ENCODE measurements around the gene FAM156A.
"Not testable (repeated sequence)": the region's sequence is repeated elsewhere in the genome, so short reads cannot be mapped to it uniquely, and the experiment has no call there.

The FAM156A gene, protein sequence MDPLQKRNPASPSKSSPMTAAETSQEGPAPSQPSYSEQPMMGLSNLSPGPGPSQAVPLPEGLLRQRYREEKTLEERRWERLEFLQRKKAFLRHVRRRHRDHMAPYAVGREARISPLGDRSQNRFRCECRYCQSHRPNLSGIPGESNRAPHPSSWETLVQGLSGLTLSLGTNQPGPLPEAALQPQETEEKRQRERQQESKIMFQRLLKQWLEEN

DNA sequence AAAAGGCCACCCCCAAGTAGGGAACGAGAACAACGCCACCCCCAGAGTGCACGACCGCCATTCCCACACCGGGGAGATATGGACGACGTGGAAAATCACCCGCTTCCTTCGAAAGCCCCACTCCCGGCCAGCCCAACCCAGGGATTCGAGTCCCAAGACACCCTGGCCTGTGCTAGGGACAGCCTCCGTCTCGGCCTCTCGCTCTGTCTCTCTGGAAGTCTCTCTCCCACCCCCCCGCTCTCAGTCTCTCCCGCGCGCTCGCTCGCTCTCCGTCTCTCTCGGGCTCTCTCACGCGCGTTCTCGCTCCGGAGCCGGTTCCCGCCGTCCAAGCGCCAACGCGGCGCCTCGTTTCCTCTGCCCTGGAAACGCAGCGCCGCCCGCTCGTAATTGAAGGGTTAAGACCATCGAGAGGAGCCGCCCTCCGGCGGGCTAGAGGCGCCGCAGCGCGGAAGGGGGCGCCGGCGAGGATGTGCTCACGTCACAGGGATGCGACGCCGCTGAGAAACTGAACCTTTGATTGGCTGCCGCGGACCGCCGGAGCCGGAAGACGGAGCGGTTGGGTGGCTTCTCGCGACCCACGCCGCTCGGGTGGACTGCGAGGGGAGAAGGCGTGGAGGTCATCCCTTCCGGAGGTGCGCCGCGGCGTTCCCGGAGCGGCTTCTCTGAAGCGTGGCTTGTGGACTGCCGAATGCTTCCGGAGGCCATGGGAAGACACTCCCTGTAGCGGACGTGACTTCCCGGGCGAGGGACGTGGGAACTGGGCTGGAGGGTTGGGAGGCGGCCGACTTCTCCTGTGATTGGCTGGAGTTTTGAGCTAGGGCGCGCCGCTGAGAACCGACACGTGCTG is at the start of gene FAM156A:
Gene FAM156A (minus strand): TSS at position 406 of the 847 bp plus-strand sequence. CDS start 9,930 bp downstream, outside the sequence.
- DNase-seq (ENCODE audit: low read depth in 2 of 2): not testable (repeated sequence)

DNA sequence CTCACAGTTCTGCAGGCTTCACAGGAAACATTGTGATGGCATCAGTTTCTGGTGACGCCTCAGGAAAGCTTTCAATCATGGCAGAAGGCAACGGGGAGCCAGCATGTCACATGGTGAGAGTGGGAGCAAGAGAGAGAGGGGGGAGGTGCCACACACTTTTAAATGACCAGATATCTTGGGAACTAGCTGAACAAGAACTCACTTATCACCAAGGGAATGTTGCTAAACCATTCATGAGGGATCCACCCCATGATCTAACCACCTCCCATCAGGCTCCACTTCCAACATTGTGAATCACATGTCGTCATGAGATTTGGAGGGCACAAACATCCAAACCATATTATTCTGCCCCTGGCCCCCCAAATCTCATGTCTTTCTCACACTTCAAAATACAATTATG is 47.0 kb upstream of the FAM156A start:
- DNase-seq (ENCODE audit: low read depth in 2 of 2): no peak

DNA sequence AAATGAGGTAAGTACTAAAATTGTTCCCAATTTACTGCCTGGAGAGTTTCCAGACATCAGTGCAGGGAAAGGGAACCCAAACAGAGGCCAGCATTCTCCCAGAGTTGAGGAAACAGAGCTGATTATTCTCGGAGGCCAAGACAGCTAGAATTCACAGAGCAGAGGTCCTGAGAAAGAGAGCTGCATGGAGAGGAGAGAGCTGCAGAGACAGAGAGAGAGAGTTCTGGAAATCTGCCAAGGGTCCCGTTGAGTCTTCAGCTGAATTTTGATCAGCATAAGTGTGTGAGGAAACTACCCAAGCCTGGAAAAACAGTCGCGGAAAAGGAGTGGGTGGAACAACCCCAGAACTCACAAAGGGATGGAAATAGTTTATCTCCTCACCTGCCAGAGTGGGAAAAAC is 46.5 kb upstream of the FAM156A start:
- DNase-seq (ENCODE audit: low read depth in 2 of 2): no peak

DNA sequence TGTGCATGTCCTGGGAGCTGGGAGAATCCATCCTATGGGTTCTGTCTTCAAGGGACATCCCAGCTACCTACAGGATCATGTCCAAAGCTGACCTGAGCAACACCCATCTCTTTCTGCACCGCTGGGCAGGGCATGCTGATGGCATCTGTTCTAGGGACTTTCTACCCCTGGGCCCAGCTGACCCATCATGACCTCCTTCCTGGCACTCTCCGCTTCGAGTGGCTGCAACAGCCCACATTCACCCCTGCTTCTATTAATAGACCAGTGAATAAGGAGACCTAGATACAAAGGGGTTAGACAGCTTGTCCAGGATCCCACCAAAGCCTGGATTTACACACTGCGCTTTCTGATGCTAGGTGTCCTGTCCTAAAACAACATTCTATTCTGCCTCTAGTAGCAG is 45.7 kb upstream of the FAM156A start:
- no peak for DNase-seq (ENCODE audit: low read depth in 2 of 2)

DNA sequence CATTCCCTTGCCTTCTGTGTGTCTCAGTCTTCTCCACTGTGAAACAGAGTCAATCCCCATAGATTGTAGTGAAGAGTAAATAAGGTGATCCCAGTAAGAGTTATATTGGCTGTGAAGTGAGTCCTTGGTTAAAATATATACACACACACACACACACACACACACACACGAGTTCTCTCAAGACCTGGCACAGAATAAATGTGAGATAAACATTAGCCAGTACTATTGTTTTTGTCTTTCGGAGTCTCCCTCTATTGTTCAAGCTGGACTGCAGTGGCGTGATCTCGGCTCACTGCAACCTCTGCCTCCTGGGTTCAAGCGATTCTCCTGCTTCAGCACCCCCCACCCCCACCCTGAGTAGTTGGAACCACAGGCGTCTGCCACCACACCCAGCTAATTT is 44.8 kb upstream of the FAM156A start:
- DNase-seq (ENCODE audit: low read depth in 2 of 2): no peak

DNA sequence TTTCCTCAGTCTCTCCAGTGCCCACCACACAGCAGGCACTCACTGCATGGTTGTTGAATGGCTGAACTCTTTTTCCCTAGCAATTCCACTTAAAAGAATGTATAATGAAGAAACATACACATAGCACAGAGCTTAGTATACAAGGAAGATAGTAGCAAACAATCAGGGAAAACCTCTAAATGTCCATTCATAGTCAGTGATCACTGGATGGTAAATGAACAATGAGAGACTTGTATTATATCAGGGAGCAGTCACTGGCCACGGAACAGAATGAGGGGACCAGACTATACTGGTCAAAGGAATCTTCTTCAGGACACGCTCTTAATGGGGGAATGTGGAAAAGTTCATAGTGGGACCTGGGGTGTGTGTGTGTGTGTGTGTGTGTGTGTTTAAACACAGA is 43.6 kb upstream of the FAM156A start:
- no peak for DNase-seq (ENCODE audit: low read depth in 2 of 2)

DNA sequence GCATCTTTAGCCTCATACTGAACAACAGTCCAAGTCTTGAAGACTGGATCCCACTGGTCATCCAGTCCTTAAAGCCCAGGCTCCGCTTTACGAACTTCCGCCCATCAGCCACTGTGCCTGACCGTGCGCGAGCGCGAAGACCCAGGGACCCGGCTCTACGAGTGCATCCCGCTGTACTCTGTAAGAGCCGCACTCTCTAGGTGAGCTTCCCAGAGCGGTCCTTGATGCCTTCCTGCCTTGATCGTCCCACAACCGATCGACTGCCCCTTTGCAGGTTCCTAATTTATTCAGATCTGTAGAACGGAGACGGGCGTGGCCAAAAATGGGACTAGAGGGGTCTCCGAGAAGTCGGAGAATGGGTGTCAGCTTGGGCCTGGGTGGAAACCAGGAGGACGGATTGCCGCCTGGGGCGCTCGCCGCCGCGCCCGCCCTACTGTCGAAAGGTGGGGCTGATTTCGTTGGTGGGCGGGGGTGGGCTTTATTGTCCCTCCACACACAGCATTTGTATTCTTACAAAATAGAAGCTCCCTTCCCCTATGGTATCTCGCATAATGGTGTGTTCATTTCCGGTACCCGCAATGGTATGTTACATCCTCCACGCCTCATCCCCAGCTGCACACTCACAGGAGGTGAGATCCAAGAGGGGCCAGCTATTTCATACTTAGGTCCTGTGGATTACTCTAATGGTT is 42.3 kb upstream of the FAM156A start:
- no peak for DNase-seq (ENCODE audit: low read depth in 2 of 2)

DNA sequence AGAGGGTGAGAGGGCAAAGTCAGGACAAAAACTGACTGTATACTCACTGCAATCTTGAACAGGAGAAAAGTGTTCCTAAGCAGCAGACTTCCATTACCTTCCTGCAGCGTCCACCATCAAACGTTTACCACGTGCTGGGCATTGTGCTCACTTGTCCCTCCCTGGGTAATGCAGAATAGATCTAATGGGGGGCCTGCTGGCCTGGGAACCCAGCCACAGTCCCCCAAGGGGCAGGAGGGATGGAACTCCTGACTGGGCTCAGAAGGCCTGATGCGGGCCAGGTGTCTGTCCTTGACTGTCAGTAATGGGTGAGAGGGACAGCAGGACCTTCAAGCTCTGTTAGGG is 37.6 kb upstream of the FAM156A start:
- no peak for DNase-seq (ENCODE audit: low read depth in 2 of 2)

DNA sequence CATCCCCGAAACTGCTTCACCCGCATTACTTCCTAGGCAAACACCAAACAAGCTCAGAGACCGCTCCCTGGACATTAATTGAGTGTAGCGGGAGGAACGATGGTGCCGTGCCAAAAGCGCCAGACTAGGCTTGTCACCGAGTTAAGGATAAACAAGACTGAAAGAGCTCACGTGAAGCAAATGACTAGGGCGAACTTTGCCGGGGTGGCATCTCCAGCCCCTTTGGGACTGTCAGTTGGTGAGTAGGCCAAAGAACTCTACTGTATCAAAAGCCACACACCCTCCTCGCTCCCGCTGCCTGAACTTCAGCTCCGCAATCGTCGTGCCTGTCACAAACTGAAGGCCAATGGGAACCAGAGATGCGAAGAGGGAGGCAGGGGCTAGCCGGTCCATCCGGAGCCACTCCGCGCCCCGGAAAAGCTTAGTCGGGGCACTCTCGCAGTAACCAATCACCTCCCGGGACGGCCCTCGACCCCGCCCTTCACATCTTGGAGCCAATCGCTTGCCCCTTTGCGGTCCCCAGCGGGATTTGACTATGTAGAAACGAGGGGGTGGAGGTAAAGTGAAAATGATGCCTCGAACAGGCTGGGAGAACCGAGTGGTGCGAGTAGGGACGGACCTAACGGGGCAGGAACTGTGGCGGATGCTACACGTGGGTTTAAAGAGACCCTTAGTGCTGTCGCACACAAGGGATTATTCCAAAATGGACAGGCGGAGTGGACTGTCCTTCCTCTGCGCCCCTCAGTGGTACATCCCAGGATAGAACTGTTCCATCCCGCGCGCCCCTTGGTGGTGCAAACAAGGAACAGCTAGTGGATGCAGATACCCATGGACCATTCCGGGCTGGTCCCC is 37.0 kb upstream of the FAM156A start:
- peak; percentile 80 to 85 for DNase-seq (ENCODE audit: low read depth in 2 of 2)

DNA sequence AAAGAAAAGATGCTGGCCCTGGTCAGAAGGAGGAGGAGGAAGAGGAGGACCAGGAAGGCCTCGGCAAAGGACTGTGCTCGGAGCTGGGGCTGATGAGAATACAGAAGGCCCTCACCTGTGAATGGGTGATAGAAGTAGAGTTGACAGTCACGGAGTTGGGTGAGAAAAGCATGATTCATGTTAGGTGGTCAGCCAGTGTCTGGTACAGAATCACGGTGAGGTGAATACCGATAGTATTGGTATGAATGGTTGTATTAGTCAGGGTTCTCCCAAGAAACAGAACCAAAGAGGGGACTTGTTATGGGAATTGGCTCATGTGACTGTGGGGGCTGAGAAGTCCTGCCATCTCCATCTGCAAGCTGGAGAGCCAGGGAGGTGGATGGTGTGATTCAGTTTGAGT is 32.5 kb upstream of the FAM156A start:
- DNase-seq (ENCODE audit: low read depth in 2 of 2): no peak

DNA sequence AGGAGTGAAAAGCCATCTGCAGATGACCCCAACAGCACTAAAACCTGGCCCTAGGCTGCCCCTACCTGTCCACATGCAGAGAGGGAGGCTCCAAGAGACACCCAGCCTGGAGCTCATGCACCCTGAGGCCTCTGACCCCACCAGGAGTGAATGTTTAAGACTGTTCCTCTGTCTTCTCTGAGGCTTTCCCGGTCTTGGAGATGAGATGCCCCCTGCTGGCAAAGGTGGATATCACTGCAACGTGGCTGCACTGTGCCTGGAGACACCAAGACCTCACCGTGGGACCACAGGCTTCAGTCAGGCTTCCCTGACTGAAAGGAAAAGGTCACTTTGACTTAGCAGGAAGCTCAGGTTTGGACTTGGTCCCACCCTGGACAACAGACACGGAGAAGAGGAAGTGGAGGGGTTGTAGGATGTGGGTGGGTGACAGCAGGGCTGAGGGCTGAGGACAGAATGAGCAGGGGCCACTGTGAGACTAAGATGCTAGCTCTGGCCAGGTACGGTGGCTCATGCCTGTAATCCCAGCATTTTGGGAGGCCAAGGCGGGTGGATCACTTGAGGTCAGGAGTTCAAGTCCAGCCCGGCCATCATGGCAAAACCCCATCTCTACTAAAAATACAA is 31.8 kb upstream of the FAM156A start:
- peak; percentile 21 to 52 for DNase-seq (ENCODE audit: low read depth in 2 of 2)

DNA sequence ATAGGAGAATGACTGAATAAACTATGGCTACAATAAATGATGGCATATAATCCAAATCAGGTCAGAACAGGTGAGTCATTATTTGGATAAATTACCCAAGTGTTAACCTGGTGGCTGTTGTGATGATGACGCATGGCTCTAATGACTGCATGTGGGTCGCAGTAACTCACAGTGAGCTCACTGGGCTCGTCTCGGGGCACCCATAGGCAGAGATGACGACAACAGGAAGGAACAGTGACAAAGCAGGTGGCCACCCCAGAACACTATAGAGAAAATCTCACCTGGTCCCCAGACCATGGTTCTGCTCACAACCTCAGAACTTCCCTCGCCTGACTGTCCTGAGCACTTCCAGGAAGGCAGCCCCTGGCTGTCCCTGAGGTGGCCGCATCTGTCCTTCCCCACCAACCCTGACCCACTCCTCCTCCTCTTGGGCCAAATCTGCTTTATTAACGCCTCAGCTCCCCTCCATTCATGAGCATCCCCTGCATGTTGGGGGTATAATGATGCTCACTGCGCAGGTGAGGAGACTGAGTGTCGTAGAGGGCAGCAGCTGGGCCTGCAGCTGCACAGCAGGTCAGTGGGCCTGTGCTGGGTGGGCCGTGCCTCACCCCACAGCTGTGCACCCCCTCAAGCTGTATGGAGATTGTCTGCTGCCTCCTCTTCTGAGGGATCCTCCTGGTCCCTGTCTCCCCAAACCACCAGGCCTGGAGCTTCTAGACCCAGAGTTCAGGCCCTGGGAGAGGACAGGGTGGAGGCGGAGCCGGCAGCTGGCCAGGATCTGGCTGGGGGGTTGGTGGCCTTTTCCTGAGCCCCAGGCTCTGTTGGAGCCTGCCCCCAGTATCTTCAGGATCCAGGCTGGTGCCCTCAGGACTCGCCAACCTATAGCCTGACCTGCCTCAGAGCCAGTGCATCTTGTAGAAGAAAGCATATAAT is 30.9 kb upstream of the FAM156A start:
- DNase-seq (ENCODE audit: low read depth in 2 of 2): no peak

DNA sequence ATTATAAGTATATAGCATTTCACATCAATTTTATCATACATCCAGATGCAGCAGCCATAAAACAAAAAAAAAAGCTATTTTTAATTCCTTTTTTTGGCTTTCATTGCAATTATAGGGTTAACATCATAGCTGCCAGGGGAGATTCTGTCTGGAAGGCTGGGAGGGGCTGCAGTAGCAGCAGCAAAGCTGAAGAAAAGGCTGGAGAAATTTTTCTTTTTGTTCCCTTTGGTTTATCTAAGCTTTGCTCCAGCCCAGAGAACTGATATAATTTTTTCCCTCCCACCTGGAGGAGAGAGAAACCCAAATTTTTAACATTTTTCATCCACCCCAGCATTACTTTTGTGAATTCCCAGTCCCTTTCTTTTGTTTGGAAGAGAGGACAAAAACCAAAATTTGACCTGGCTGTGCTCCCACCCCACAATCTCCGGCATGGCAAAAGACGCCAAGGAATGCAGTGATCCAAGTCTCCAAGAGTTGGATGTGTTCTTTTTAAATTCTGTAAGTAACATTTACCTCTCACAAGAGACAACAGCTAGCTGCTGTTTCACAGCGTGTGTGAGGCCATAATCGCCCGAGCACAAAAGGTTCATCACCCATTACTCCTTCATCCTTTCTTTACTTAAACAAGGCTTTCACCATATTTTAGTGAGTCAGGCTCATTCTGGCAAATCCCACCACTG is 25.1 kb upstream of the FAM156A start:
- no peak for DNase-seq (ENCODE audit: low read depth in 2 of 2)

DNA sequence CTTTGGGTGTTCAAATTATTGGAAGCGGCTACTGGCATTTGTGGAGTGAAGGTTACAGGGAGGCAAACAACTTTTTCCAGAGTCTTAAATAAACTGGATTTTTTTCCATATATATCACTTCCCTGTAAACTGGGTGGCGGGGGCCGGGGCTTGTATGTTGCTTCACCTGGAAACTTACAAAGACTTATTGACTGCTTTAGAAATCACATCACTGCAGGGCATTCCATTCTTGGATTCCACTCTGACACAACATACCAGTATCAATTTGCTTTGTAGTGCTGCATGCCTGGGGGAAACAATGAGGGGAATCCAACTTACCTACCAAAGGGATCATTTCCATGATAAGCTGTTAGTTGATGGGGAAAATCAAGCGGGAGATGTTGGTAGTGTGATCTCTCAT is 21.7 kb upstream of the FAM156A start:
- no peak for DNase-seq (ENCODE audit: low read depth in 2 of 2)

DNA sequence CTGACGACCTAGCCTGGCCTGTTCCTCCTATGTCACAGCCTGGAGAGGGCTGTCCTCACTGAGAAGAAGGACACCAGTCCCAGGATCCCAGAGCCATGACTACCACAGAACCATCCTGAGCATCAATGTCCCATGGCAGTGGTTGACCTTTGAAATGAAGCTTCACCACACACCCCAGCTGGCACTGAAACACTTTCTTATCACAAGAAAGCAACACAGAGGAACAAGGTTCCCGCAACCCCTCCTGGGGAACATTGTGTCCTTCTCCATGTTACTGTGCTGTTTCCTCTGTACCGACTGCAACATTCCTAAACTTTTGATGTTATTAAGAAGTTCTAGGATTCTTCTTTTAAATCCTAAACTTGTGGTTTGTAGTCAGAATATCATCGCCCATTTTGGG is 21.2 kb upstream of the FAM156A start:
- no peak for DNase-seq (ENCODE audit: low read depth in 2 of 2)

DNA sequence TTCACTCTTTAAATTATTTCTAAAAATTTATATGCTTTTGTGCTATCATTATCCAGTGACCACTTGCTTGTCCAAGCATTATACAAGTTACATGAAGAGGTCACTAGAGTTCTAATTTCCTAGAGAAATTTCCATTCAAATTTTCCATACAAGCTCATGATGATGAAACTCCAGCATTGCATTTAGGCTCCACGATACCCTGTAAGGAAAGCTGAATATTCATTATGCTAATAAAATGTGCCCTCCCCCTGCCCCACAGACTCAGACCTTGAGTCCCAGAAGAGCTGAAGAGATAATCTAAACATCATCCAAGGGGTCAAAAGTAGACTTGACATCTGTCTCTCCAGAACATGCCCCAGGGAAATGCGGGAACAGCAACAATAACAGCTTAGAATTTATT is 19.6 kb upstream of the FAM156A start:
- DNase-seq (ENCODE audit: low read depth in 2 of 2): no peak

DNA sequence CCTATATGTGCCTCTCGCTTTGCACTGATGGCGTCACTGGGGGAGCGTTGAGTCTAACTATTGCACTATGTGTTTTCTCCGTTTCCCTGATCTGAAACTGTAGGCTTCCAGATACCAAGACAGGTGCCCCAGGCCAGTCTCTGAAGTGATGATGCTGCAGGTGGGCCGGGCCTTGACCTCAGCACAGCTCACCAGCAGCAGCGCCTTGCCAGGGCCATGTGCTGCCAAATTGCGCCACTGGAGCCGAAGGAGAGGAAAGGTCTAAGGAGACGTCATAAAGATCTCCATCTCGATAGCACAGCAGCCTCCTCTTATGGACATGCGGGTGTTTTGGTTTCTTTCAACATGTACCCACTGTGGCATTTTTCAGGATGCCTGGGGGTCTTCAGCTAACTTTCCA is 17.3 kb upstream of the FAM156A start:
- not testable (repeated sequence) for DNase-seq (ENCODE audit: low read depth in 2 of 2)

DNA sequence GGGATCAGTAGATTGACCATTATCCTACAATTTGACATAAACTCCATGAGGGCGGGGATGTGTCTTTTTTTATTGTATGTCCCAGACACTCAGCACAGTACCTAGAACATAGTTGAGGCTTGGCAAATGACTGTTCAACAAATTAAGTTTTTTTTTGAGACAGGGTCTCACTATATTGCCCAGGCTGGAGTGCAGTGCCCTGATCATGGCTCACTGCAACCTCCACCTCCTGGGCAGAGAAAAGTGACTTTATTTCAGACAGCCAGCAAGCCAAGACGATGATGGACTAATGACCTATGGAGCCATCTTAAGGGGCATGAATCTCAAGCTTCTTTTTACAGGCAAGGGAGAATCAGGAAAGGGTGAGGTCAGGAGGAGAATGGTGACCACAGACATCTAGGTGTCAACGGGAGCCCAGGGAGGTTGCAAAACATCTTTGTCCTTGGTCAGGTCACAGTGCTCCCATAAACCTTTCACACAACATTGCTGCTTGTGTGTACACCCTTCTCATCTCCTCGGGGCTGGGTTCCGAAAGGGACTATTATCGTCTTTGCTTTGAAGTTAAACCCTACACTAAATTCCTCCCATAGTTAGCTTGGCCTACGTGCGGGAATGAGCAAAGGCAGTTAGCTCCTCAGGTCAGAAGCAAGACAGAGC is 16.1 kb upstream of the FAM156A start:
- not testable (repeated sequence) for DNase-seq (ENCODE audit: low read depth in 2 of 2)

DNA sequence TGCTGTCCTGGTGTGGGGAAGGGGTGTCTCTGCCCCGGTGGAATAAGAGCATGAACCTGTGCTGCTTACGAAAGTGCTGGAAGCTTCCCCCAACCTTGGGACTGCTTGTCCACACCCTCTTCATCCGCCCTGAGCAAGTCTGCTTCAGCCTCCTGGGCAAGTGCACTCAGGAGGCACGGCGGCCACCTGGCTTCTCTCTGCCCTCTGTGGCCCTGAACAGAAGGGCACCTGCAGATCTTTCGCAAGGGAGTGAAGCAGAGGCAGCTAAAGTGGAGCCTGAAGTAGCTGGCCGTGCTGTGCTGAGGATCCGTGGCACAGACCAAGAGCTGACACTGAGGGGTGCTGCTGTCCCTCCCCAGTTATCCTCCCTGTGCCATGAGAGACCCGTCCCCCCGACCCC is 9.6 kb upstream of the FAM156A start:
- not testable (repeated sequence) for DNase-seq (ENCODE audit: low read depth in 2 of 2)

Data from stimulated activated CD4-positive, alpha-beta T cell treated with anti-CD3 and anti-CD28 coated beads, Interleukin-12 subunit alpha, Interleukin-12 subunit beta, amount 100 ng/mL, for 24 hours (primary cell).